Stomach smooth muscle (tissue), 2 donors: ENCODE data around the gene RPRML.
"Not testable (repeated sequence)": the region's sequence is repeated elsewhere in the genome, so short reads cannot be mapped to it uniquely, and the experiment has no call there.

Experiments
- H3K27ac ChIP-seq: one replicate; pipeline ENCODE4 v1.7.0; 2013; ENCODE audit warnings: mild to moderate bottlenecking, low read length, inconsistent platforms
- H3K27me3 ChIP-seq, 2 donors: one replicate each; pipeline ENCODE4 v1.7.0; 2013; ENCODE audit warnings: low read length in 2 of 2; ENCODE audit not compliant: insufficient read depth in 2 of 2, control insufficient read depth in 1 of 2
- H3K36me3 ChIP-seq, 2 donors: one replicate each; pipeline ENCODE4 v1.7.0; 2013; ENCODE audit warnings: low read length in 2 of 2; ENCODE audit not compliant: control insufficient read depth in 2 of 2, insufficient read depth in 2 of 2
- H3K4me1 ChIP-seq: one replicate; pipeline ENCODE4 v1.7.0; 2013; ENCODE audit warnings: low read length; ENCODE audit not compliant: control insufficient read depth, insufficient read depth
- H3K4me3 ChIP-seq, 2 donors: one replicate each; pipeline ENCODE4 v1.7.0; 2013; ENCODE audit warnings: low read length in 2 of 2
- H3K9ac ChIP-seq, 2 donors: one replicate each; pipeline ENCODE4 v1.7.0; 2013; ENCODE audit warnings: low read length in 2 of 2, mild to moderate bottlenecking in 1 of 2
- H3K9me3 ChIP-seq, 2 donors: one replicate each; pipeline ENCODE4 v1.7.0; 2013; ENCODE audit warnings: low read length in 2 of 2; ENCODE audit not compliant: control insufficient read depth in 2 of 2
- donor health status: healthy.
- donor health status: Pancreatic carcinoma.

RPRML gene

GRCh38 chr17:46960152-46960551 lies 18.9 kb downstream of the RPRML start:
- H3K27me3 ChIP-seq = peaks cover 8 to 10% of the 10 kb centered on the region in 2 donors
- H3K36me3 ChIP-seq = peaks cover 0 to 4% of the 10 kb centered on the region in 2 donors
- no peak overlapping the region for H3K9ac ChIP-seq
- H3K27ac ChIP-seq = no peak overlapping the region
- no peaks in the 10 kb centered on the region for H3K9me3 ChIP-seq
- H3K4me1 ChIP-seq = no peaks in the 10 kb centered on the region
- no peak overlapping the region for H3K4me3 ChIP-seq

DNA sequence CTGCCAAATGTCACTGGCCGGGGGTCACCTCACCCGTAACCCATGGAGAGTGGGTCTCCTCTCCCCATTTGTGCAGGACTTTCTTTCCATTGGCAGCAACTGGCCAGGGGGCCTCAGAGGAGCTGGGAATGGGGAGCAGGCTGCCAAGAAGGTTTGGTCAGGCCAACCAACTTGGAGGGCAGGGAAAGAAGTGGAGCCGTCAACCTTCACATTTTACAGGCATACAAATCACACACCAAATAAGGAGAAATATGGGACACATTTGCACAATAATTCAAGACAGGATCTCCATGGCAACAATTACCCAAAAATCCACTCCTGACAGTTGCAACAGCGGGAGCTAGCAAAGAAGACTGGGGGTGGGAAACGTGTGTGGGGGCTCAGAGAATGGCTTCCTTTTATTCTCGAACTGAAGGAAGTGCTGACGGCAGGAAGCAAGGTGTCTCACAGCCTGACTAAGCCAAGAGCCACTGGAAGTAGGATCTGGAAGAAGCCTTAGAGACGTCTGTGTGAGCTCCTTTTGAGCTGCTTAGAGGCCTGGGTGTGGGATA lies 20.9 kb downstream of the RPRML start:
- H3K36me3 ChIP-seq = peaks cover 0 to 4% of the 10 kb centered on the region in 2 donors
- no peaks in the 10 kb centered on the region for H3K4me1 ChIP-seq
- peaks cover 8 to 10% of the 10 kb centered on the region in 2 donors for H3K27me3 ChIP-seq
- no peak overlapping the region for H3K27ac ChIP-seq
- no peak overlapping the region for H3K4me3 ChIP-seq
- no peak overlapping the region for H3K9ac ChIP-seq
- H3K9me3 ChIP-seq = no peaks in the 10 kb centered on the region

DNA sequence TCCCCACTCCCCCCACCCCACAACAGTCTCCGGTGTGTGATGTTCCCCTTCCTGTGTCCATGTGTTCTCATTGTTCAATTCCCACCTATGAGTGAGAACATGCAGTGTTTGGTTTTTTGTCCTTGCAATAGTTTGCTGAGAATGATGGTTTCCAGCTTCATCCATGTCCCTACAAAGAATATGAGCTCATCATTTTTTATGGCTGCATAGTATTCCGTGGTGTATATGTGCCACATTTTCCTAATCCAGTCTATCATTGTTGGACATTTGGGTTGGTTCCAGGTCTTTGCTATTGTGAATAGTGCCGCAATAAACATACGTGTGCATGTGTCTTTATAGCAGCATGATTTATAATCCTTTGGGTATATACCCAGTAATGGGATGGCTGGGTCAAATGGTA lies 25.9 kb downstream of the RPRML start:
- not testable (repeated sequence) for H3K9me3 ChIP-seq, H3K4me3 ChIP-seq, H3K9ac ChIP-seq, H3K4me1 ChIP-seq, H3K36me3 ChIP-seq, H3K27ac ChIP-seq
- peaks cover 6 to 14% of the 10 kb centered on the region in 2 donors for H3K27me3 ChIP-seq

DNA sequence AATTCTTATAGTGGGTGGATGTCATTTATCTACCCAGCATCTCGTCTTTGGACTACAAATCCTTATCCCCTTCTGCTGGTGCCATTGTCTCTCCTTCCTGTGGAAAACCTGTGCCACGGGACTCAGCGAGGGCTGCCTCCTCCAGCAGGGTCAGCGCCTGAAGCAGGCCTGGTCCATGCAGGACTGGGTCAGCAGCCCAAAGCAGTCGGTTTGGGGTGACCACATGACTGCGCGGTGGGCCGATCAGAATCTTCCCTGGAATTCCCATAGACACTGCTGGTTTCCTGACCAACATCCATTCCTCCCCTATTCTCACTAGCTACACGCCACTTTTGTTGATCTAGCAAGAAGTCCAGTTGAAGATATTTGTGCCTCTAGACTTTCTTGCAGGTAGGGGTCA lies 26.9 kb downstream of the RPRML start:
- H3K27ac ChIP-seq = no peak overlapping the region

GRCh38 chr17:46951706-46952105 lies 27.3 kb downstream of the RPRML start:
- Histone ChIP-seq H3K4me3 (no peak overlapping the region), H3K27ac (no peak overlapping the region), H3K9me3 (no peaks in the 10 kb centered on the region), H3K27me3 (peaks cover 2 to 10% of the 10 kb centered on the region in 2 donors), H3K4me1 (no peaks in the 10 kb centered on the region), H3K36me3 (peaks cover 2 to 4% of the 10 kb centered on the region in 2 donors), H3K9ac (no peak overlapping the region)

More for the DNA sequence above, 26.9 kb downstream of the RPRML start:
- H3K9me3 ChIP-seq = no peaks in the 10 kb centered on the region
- no peak overlapping the region for H3K4me3 ChIP-seq
- H3K36me3 ChIP-seq = peaks cover 2 to 4% of the 10 kb centered on the region in 2 donors
- no peak overlapping the region for H3K9ac ChIP-seq
- H3K27me3 ChIP-seq = peaks cover 2 to 12% of the 10 kb centered on the region in 2 donors
- no peaks in the 10 kb centered on the region for H3K4me1 ChIP-seq

DNA sequence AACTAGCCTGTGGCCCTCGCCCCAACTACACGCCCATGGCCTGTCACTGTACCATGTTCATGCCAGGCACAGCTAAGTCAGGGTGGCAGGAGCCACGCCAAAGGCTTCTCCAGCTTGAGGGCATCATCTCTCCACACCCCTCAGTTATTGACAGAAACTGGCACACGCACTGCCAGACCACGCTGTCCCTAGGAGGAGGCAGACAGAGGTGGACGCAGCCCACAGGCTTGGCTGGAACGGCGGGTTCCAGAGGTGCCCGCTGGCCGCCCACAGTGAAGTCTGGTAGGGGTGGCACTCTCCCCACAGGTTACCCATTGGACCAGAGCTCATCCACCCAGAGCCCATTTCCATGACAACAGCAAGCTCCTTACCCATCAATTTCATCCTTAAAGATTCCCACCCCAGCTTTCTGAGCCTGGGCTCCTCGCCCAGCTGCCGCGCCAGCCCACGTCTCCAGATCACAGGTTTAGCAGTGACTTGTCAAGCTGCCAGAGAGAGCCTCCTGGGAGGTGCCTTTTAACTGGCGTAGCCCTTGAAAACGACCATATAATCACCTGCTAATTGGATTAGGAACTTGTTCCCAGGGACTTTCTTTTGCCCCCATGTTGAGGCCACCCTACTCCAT lies 27.9 kb downstream of the RPRML start:
- Histone ChIP-seq H3K9ac (no peak overlapping the region), H3K27me3 (peaks cover 2 to 9% of the 10 kb centered on the region in 2 donors), H3K4me3 (no peak overlapping the region), H3K9me3 (no peaks in the 10 kb centered on the region), H3K4me1 (no peaks in the 10 kb centered on the region), H3K27ac (no peak overlapping the region), H3K36me3 (peaks cover 2 to 4% of the 10 kb centered on the region in 2 donors)

DNA sequence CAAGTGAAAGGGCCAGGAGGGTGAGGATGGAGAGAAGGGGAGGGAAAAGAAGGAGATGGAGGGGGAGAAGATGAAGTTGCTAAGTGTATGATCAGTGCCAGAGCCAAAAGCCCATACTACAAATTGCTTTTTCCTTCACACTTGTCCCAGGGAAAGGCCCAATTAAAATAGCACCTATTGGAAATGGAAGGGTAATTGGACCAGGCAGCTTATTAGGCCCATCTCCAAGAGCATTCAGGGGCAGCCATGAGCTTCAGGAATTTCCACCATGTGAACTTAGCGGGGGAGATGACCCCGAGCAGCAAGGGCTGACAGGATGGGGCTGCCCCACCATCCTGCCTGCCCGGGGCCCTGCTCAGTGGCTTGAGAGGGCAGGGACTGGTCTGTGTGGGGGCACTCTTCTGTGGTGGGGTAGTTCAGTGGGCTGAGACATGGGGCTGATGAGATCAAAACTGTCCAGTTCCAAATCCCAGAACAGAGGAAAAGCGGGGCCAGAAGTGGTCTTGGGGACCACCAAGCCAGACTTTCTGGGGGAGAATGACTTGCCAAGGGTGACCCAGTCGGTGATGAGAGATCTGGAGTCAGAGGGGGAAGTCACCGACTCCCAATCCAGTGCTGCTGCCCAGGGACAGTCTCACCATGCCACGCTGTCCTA lies 28.6 kb downstream of the RPRML start:
- H3K27me3 ChIP-seq = peaks cover 2 to 5% of the 10 kb centered on the region in 2 donors
- no peak overlapping the region for H3K27ac ChIP-seq
- no peak overlapping the region for H3K9ac ChIP-seq

GRCh38 chr17:46949291-46950174 lies 29.5 kb downstream of the RPRML start:
- Histone ChIP-seq H3K9ac (no peak overlapping the region), H3K9me3 (no peaks in the 10 kb centered on the region), H3K27ac (no peak overlapping the region), H3K4me3 (no peak overlapping the region), H3K36me3 (peaks cover 0 to 2% of the 10 kb centered on the region in 2 donors), H3K4me1 (peaks cover 1% of the 10 kb centered on the region), H3K27me3 (peaks cover 2 to 4% of the 10 kb centered on the region in 2 donors)

More for the DNA sequence above, 28.6 kb downstream of the RPRML start:
- H3K4me1 ChIP-seq = no peaks in the 10 kb centered on the region
- H3K9me3 ChIP-seq = no peaks in the 10 kb centered on the region
- H3K4me3 ChIP-seq = no peak overlapping the region
- H3K36me3 ChIP-seq = peaks cover 0 to 2% of the 10 kb centered on the region in 2 donors

- Histone ChIP-seq H3K27me3 (peaks cover 2 to 4% of the 10 kb centered on the region in 2 donors), H3K4me3 (no peak overlapping the region), H3K9ac (no peak overlapping the region), H3K36me3 (peaks cover 0 to 2% of the 10 kb centered on the region in 2 donors), H3K9me3 (no peaks in the 10 kb centered on the region), H3K4me1 (peaks cover 11% of the 10 kb centered on the region), H3K27ac (no peak overlapping the region)
These were observed 30.5 kb downstream of the RPRML start for GRCh38 chr17:46948544-46948943.

- H3K4me1 ChIP-seq = peaks cover 15% of the 10 kb centered on the region
- no peak overlapping the region for H3K27ac ChIP-seq
- H3K36me3 ChIP-seq = peaks cover 0 to 2% of the 10 kb centered on the region in 2 donors
- no peak overlapping the region for H3K9ac ChIP-seq
- H3K9me3 ChIP-seq = no peaks in the 10 kb centered on the region
- no peak overlapping the region for H3K4me3 ChIP-seq
- H3K27me3 ChIP-seq = peaks cover 2 to 4% of the 10 kb centered on the region in 2 donors
These were observed 31.8 kb downstream of the RPRML start for GRCh38 chr17:46947216-46947615.
